HG02884 (cell line): ENCODE results near the gene MTUS2.
A peak's percentile ranks its signal among the peaks of the same experiment; 100 is the strongest.

Experiments used
- ATAC-seq: cut with Tn5 transposase; IDR thresholded peaks from one replicate; pipeline ENCODE4 v1.9.1; 2021; ENCODE audit warnings: mild to moderate bottlenecking, moderate library complexity; ENCODE audit not compliant: unreplicated experiment

MTUS2 gene

GRCh38 chr13:29537736-29538651 lies 717.9 kb downstream of the MTUS2 start:
- ATAC-seq, result no peak

DNA sequence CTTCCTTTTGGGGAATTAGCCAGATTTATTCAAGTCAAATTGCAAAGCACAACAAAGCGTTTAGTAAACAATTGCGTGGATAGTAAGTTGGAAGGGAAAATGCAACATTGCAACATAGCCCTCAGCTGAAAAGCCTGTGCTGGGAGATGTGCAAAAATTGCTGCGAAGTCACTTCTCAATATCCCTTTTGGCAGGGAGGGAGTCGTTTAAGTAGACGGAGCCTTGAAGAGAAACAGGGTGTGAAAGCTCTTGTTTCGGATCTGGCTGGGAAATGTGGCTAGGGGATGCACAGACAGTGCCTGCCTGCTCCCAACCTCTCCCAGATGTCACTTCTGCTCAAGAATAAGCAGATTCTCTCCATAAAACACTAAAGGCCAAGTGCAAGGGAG lies 718.5 kb downstream of the MTUS2 start:
- ATAC-seq, result no peak

GRCh38 chr13:29539856-29540255 lies 719.7 kb downstream of the MTUS2 start:
- ATAC-seq, result no peak

- no peak for ATAC-seq
These were observed 720.2 kb downstream of the MTUS2 start for GRCh38 chr13:29540334-29540733.

DNA sequence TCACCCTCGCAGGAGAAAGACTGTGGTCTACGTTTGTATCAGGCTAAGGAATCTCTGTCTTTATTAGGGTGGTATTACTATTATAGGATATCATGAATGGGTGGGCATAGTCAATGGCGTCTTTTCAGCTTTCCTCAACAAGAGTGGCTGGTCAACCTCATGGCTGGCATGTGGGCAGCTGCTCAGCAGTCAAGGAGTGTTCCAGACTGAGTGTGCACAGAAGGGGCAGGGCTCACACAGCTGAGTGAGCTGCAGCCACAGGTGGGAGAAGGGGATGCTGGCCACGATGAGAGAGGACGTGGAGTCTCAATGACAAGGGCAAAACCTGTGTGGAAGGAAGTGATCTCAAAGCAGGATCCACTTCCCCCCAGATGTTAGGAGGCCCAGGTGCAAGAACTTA lies 720.7 kb downstream of the MTUS2 start:
- no peak for ATAC-seq

DNA sequence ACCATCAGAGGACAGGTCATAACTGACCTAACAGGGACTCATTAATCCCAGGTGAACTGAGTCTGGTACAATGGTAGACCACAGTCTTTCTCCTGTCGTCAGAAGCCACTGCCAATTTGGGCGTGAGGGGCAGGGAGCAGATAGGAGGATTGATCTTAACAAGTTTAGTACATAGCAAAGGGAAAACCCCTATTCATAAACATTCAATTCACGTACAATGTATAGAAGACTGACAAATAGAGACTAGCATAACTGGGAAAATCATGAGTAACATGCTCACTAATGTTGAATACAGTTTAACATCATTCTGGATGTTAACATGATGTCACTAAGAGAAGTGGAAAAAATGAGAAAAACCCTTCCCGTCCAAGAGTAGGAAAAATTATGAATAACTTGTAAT lies 721.3 kb downstream of the MTUS2 start:
- no peak for ATAC-seq

GRCh38 chr13:29542381-29542780 lies 722.2 kb downstream of the MTUS2 start:
- ATAC-seq, result no peak

GRCh38 chr13:29543230-29544215 lies 723.4 kb downstream of the MTUS2 start:
- peak; percentile 98 for ATAC-seq

DNA sequence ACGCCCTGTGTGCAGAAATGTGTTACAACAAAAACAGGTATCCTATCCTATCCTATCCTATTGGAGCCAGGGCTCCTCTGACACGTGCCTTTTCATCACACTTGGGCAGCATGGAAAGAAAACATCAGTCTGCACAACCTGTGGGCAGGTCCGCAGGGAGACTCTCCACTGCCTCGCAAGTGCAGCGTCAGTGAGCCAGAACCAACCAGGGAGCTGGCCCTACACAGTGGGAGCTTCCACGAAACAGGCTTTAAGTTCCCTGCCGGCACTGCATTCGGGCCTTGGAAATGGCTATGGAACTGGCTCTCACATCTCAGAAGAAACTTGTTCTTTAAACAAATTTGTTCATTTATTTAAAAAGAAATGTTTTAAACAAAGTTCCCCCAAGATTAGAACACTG lies 725.8 kb downstream of the MTUS2 start:
- ATAC-seq, result no peak

DNA sequence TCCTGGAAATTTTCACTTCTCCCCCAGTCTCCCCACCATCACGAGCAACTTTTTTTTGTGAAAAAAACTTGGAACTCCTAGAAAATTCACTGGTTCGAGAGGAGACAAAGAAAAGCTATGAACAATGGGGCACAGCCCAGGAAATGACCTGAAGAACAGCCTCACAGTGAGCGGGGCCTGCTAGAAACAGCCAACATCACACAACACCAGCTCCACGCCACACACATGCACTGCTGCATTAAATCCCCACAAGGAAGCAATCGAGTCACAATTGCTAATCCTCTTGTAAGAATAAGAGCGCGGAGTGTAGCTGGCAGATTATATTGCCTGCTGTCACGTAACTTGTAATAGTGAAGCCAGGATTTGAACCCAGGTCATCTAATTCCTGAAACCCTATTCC lies 726.5 kb downstream of the MTUS2 start:
- no peak for ATAC-seq

- ATAC-seq, result no peak
These were observed 727.0 kb downstream of the MTUS2 start for GRCh38 chr13:29547153-29547552.

DNA sequence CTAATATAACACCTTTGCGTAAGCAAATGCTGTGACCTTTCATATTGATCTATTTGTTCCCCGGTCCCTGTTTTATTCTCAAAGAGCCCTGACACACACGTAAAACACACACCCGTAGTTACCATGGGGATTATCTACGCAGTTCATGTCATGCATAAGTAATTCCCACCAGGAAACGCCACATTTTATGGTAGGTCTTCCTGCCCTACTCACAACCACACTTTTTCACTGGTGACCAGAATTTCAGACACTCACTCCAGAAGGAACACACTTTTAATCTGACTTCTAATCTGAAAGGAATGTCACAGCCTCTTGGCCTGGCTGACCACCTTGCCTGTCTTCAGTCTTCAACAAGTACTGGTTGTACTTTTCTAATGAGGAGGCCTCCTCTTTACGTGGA lies 728.6 kb downstream of the MTUS2 start:
- ATAC-seq, result no peak

- ATAC-seq, result no peak
These were observed 730.4 kb downstream of the MTUS2 start for GRCh38 chr13:29550430-29550988.

DNA sequence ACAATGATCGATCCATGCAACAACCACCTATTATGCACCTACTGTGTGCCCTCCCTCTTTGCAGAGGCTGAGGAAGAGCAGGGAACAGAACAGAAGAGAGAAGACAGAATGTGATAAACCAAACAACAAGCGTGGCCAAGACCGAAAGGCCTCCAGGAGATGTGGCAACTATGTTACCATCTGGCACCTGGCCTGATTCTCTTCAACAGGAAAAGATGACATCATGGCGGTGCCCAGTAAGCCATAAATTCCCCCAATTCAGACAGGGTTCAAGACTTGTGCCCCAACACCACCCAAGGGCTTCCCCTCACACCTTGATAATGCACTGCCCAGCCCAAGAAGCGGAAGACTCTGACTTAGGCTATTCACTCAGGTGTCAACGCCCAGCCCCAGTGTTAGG lies 731.1 kb downstream of the MTUS2 start:
- no peak for ATAC-seq
